HK-2 (cell line): ENCODE measurements around the gene SRXN1.

ENCODE experiments used
- DNase-seq: peaks from one replicate; pipeline ENCODE4 v3.0.0-alpha.2; 2018; ENCODE audit not compliant: unreplicated experiment

The SRXN1 gene

DNA sequence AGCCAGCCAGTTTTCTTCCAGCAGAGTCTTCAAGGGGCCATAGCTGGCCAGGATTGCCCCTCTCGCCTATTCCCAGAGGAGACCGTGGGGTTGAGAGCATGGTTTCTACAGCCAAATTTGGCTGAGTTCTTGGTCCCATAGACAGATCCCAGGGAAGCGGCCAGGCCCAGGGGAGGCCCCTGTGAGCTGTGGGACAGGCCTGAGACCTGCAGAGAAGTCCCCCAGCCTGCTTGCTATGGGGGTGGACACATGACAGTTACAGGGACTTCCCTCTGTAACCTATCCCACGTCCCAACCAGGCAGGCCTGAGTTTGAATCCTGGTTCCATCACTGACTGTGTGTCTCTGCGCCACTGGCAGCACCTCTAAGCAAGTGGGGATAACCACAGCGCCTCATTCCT, 45.5 kb downstream of the SRXN1 start:
- DNase-seq: no peak

DNA sequence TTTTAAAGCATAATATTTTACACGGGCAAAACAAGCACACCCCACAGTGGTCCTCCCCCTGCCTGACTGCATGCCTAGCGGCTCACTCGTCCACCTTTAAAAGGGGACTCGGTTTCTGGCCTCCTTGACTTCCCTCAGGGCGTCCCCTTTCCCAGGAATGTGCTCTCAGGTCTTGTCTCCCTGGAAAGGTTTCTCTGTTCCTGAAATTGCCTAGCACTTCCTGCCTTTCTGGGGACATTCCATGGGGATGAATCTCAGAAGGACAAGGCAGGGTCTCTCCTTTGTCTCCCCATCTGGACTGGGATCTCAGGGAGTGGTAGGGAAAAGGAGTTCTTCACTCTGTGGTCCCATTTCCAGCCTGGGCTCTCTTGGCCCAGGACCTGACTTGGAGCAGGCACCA, 47.8 kb downstream of the SRXN1 start:
- DNase-seq: no peak

DNA sequence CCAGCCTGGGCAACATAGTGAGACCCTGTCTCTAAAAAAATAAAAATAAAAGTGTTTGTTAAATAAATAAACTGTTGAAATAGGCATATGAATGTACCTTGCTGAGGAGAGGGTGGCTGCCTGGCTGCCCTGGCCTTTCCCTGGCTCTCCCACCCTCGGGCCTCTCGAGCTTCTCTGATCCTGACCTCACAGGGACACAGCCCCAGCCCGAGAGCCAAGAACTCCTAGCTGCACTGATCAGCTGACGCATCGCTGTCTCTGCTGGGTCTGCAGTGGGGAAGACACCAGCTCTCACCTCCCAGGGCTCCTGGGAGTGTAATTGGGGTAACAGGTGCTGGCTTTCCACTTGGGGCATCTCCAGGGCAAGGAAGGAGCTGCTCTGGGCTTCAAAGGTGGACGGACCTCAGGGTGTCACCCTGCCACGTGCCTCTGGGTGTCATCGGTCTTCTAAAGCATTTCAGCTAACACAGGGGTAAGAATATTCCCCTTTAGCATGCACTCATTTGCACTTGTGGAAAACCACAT, 49.8 kb downstream of the SRXN1 start:
- DNase-seq: no peak

DNA sequence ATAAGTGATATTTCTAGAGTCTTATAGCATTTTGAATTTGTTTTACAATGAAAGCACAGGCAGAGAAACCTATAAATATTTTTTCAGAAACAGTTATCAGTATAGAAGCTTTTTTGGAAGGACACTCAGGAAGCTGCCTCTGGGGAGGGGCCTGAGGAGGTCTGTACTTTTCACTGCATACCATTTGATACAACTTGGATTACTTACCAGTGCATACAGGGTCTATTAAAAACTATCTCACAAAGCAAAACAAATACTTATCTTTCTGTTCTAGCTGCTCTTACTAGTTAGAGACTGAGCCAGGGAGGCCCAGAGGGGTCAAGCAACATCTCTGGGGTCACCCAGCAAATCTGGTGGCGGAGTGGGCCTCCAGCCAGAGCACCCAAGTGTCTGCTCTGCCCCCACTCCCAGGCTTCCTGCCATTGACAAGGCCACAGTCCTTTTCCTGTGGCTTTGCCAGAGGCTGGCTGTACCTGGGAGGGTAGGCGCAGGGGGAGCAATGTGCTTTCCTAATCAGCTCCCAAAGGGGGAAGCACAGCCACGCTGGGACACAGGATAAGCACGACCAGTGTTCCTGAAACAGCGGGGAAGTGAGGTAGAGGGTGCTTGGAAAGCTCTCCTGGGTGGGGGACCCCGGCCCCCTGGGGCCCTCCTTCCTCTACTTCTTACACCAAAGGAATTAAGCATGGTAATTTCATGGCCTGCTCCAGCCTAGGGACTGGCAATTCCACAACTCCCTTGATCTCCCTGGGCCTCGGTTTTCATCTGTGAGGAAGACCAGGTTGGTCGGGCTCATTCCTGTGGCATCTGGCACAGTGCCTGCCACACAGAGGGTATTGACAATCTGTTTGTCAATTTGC, 50.7 kb downstream of the SRXN1 start:
- DNase-seq: no peak

DNA sequence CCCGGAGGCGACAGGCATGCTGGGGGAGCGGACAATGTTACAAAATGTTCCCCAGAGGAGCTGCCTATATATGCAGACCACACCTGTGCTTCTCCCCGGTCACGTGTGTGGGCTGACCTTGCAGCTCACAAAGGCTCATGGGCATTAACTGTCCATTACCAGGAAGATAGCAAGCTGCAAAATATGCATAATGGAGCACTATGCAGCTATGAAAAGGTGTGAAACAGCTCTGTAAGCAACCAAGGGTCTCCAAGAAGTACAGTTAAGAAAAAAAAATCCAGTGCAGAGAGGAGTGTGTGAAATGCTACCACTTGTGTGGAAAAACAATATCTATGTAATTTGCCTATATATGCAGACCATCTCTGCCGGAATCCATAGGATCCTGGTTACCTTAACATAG, 52.3 kb downstream of the SRXN1 start:
- DNase-seq: no peak

DNA sequence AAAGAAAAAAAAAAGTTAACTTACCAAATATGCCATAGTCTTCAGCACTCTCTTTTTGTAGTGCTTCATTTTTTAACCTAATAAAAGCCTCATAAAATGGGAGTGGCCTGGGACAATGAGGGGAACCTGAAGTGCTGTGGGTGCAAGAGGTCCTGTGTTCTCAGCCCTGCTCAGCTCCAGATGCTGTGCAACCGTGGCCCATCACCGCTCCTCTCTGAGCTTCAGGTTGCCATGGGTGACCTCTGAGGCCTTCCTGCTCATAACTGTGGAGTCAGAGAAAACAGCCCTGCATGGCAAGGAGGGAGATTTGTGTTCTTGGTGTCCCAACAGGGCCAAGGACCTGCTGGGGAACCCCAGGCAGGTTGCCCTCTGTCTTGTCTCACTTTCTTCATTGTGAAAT, 52.9 kb downstream of the SRXN1 start:
- no peak for DNase-seq

DNA sequence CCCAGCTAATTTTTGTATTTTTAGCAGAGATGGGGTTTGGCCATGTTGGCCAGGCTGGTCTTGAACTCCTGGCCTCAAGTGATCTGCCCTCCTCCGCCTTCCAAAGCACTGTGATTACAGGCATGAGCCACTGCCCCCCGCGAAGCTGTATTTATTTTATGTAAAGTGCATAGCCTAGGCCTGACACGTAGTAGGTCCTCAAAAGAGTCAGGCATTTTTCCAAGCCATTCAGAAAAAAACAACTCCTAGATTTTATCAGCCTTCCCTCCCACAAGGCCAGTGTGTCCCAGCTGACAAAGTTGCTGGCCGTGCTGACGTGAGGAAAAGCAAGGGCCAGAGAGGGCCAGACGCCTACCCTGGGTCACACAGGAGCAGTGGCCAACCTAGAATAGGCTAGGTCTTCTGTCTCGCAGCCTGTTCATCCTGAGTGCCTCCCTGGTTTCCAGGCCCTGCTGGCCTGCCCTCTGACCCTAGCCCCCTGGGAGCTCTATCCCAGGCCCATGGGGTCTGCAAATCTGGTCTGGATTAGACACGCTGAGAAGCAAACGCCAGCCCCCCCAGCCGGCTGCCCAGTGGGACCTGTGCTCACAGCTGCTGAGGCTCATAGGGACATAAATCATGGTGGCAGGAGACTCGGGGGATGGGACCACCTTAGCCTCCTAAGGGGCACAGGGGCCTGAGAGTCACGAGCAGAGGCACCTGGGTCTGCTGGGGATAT, 54.7 kb downstream of the SRXN1 start:
- DNase-seq: no peak

DNA sequence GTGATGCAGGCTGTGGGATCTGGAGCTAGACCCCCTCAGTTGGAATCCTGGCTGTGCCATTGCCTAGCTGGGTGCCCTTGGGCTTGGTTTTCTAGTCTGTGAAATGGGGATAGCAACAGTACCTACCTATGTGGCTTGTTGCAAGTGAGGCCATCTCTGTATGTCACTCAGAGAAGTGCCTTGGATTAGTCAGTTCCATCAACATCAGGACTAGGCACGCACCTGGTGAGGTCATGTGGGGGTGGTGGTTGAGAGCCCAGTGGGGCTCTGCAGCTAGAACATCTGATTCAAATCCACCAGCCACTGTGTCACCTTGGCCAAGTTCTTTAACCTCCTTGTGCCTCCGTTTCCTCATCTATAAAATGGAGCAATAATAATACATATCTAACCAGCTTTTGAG, 55.4 kb downstream of the SRXN1 start:
- DNase-seq: no peak
